Colonic mucosa (tissue), 4 donors: ENCODE data around the gene CNTN6. TPM values are rescaled to one million over a fixed set of nuclear protein-coding genes. Genes with fewer than 3 reads are reported as not detected.

Experiments
- DNase-seq: peaks from one replicate; pipeline ENCODE4 v3.0.0-alpha.2; 2020
- H3K27ac ChIP-seq: fragments of 200-600 bp; one replicate; pipeline ENCODE4 v1.8.0; 2021
- H3K27me3 ChIP-seq: fragments of 200-600 bp; one replicate; pipeline ENCODE4 v1.8.0; 2021
- H3K36me3 ChIP-seq: fragments of 200-600 bp; one replicate; pipeline ENCODE4 v1.8.0; 2021
- H3K4me1 ChIP-seq: fragments of 200-600 bp; one replicate; pipeline ENCODE4 v1.8.0; 2021; ENCODE audit warnings: mild to moderate bottlenecking
- H3K4me3 ChIP-seq: fragments of 200-600 bp; one replicate; pipeline ENCODE4 v1.8.0; 2021
- H3K9ac ChIP-seq, 2 donors: one replicate each; pipeline ENCODE4 v1.7.0; 2013; ENCODE audit warnings: control low read depth in 2 of 2, low read depth in 2 of 2, low read length in 2 of 2
- H3K9me3 ChIP-seq: fragments of 200-600 bp; one replicate; pipeline ENCODE4 v1.8.0; 2021
- intact Hi-C: fragments of 100-400 bp; cut with DNase I; formaldehyde crosslinking; loops from one replicate; pipeline ENCODE4 v1.14.1; 2022
- total RNA-seq, 2 donors: library from RNA; stranded (reverse); fragmentation: NEBNext Ultra II Directional in 1 of 2; extraction: Animal tissue kit (Norgen Biotek cat#: 25700) in 1 of 2; gene quantifications; one replicate each; pipeline ENCODE4 v1.2.1, GENCODE V29; 2021
- TF ChIP-seq, protein P1 (sequence below): fragments of 200-600 bp; IDR thresholded peaks from one replicate; pipeline ENCODE4 v1.8.0; 2022; ENCODE audit warnings: antibody characterized with exemption, mild to moderate bottlenecking
- donor health status: healthy.
- donor health status: DM: no; HTN: no; CAD: no.
- donor health status: DM: no; HTN: no; CAD: no.

Gene CNTN6
- total RNA-seq, 2 donors from 2014 or later: 0.11 TPM; not detected in 1

DNA sequence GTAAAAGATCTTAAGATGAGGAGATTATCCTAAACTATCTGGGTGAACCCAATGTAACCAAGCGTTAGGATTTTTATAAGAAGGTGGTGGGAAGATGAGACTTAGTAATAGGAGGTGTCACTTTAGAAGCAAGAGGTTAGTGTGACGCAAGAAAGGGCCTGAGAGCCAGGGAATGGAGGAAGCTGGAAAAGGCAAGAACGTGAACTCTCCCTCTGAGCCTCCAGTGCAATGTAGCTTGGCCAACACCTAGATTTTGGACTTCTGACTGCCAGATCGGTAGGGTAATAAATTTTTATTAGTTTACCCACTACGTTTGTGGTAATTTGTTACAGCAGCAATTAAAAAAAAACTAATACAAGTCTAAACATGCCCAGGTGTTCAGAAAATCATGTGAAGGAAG is 20.8 kb upstream of the CNTN6 start:
- DNase-seq: no peak

DNA sequence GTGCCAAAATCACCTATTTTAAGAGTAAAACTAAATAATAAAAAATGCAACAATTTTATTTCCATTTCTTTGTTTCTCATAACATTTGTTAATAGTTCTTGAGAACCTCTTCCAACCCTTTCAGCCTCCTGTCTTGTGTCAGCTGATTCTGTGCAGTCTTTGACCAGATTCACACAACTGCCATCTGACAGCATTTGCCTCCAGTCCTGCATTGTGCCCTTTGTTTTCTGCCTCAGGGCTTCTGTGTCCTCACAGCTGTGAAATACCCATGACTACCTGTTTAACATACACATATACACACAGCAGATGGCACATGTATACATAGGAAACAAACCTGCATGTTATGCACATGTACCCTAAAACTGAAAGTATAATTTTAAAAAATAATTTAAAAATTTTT is 13.2 kb upstream of the CNTN6 start:
- Histone ChIP-seq H3K4me1 (no peaks in the 10 kb centered on the region), H3K4me3 (no peak overlapping the region), H3K36me3 (no peaks in the 10 kb centered on the region), H3K9ac (no peak overlapping the region), H3K27ac (no peak overlapping the region), H3K9me3 (no peaks in the 10 kb centered on the region), H3K27me3 (no peaks in the 10 kb centered on the region)
- TF ChIP-seq, protein P1, sequence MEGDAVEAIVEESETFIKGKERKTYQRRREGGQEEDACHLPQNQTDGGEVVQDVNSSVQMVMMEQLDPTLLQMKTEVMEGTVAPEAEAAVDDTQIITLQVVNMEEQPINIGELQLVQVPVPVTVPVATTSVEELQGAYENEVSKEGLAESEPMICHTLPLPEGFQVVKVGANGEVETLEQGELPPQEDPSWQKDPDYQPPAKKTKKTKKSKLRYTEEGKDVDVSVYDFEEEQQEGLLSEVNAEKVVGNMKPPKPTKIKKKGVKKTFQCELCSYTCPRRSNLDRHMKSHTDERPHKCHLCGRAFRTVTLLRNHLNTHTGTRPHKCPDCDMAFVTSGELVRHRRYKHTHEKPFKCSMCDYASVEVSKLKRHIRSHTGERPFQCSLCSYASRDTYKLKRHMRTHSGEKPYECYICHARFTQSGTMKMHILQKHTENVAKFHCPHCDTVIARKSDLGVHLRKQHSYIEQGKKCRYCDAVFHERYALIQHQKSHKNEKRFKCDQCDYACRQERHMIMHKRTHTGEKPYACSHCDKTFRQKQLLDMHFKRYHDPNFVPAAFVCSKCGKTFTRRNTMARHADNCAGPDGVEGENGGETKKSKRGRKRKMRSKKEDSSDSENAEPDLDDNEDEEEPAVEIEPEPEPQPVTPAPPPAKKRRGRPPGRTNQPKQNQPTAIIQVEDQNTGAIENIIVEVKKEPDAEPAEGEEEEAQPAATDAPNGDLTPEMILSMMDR: no peak
- intact Hi-C loops: loop anchor here (5.0 kb wide), 1 partner anchor 908 kb away; no protein-coding TSS in a partner anchor
- DNase-seq: no peak

More for the DNA sequence above, 20.8 kb upstream of the CNTN6 start:
- H3K9me3 ChIP-seq: no peaks in the 10 kb centered on the region
- intact Hi-C loops: no loop called here
- H3K27ac ChIP-seq: no peak overlapping the region
- H3K4me3 ChIP-seq: no peak overlapping the region
- no peaks in the 10 kb centered on the region for H3K27me3 ChIP-seq
- H3K9ac ChIP-seq: no peak overlapping the region
- H3K36me3 ChIP-seq: no peaks in the 10 kb centered on the region
- TF ChIP-seq, protein P1: no peak
- H3K4me1 ChIP-seq: no peaks in the 10 kb centered on the region

- TF ChIP-seq, protein P1: peak; percentile 30
- Histone ChIP-seq H3K4me1 (no peaks in the 10 kb centered on the region), H3K4me3 (no peak overlapping the region), H3K36me3 (no peaks in the 10 kb centered on the region), H3K9ac (no peak overlapping the region), H3K27ac (no peak overlapping the region), H3K27me3 (no peaks in the 10 kb centered on the region), H3K9me3 (no peaks in the 10 kb centered on the region)
- peak; percentile 40 for DNase-seq
- intact Hi-C loops: loop anchor here (5.0 kb wide), 1 partner anchor 905 kb away; no protein-coding TSS in a partner anchor
These were observed 10.7 kb upstream of the CNTN6 start for GRCh38 chr3:1082108-1082507.

DNA sequence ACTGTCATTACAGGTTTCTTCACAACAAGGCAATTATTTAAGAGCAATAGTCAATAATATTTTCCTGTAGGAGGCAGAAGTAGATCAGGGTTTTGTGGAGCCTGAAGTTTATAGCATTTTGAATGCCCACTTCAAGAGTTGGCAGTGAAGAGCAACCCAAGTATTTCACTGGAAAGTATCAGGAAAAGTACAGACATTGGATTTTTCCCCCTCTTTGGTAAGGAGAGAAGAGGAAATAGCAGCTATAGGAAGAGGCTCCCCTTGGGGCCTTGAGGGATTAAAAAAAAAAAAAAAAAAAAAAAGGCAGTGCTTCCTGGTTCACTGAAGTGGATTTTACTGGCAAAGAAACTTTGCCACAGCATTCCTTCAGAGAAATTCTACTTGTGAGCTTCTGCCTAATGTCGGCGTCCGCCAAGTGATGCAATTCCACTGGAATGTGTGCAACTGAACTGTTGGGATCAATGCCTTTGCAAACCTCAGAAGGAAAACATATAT is 5.7 kb upstream of the CNTN6 start:
- no peak for DNase-seq
- TF ChIP-seq, protein P1: no peak
- no peaks in the 10 kb centered on the region for H3K36me3 ChIP-seq
- H3K4me3 ChIP-seq: no peak overlapping the region
- H3K27me3 ChIP-seq: no peaks in the 10 kb centered on the region
- no peak overlapping the region for H3K9ac ChIP-seq
- intact Hi-C loops: no loop called here
- H3K27ac ChIP-seq: no peak overlapping the region
- H3K9me3 ChIP-seq: no peaks in the 10 kb centered on the region
- no peaks in the 10 kb centered on the region for H3K4me1 ChIP-seq

GRCh38 chr3:1088503-1088902 is 4.3 kb upstream of the CNTN6 start:
- no peak for DNase-seq
- intact Hi-C loops: no loop called here
- H3K9ac ChIP-seq: no peak overlapping the region
- H3K4me1 ChIP-seq: no peaks in the 10 kb centered on the region
- no peaks in the 10 kb centered on the region for H3K36me3 ChIP-seq
- no peaks in the 10 kb centered on the region for H3K27me3 ChIP-seq
- H3K9me3 ChIP-seq: no peaks in the 10 kb centered on the region
- no peak overlapping the region for H3K27ac ChIP-seq
- TF ChIP-seq, protein P1: no peak
- H3K4me3 ChIP-seq: no peak overlapping the region
